ENCODE results near the gene JAZF1. TPM values are rescaled to one million over a fixed set of nuclear protein-coding genes. Genes with fewer than 3 reads are reported as not detected.

The JAZF1 gene
- total RNA-seq, 1 donor from 2014 or later: 36.1 TPM

DNA sequence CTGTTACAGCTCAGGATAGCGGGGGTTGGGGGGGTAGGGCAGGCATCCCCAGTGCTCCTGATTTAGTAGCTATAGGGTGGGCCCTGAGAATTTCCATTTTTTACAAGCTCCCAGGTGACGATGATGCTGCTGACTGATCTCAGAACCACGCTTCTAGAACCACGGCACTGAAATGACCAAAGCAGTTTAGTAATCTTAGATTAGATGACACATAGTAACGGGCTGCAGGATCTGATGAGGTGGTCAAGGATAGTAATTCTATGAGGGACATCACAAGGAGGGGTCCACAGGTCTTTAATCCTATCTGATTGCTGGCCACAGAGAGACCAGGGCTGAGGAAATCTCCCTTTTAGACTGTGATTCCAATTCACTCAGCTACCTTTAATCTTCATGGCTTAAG, 167.2 kb downstream of the JAZF1 start:
- TF ChIP-seq, protein P1, sequence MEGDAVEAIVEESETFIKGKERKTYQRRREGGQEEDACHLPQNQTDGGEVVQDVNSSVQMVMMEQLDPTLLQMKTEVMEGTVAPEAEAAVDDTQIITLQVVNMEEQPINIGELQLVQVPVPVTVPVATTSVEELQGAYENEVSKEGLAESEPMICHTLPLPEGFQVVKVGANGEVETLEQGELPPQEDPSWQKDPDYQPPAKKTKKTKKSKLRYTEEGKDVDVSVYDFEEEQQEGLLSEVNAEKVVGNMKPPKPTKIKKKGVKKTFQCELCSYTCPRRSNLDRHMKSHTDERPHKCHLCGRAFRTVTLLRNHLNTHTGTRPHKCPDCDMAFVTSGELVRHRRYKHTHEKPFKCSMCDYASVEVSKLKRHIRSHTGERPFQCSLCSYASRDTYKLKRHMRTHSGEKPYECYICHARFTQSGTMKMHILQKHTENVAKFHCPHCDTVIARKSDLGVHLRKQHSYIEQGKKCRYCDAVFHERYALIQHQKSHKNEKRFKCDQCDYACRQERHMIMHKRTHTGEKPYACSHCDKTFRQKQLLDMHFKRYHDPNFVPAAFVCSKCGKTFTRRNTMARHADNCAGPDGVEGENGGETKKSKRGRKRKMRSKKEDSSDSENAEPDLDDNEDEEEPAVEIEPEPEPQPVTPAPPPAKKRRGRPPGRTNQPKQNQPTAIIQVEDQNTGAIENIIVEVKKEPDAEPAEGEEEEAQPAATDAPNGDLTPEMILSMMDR (IDR thresholded peaks at IDR 0.05): no peak
- TF ChIP-seq POLR2AphosphoS5 (IDR thresholded peaks at IDR 0.05; ENCODE audit: insufficient read depth in 1 of 2, low read depth in 1 of 2) (no peak), POLR2A (IDR thresholded peaks at IDR 0.05) (no peak)
- Histone ChIP-seq H3K9me3 (no peaks in the 10 kb centered on the region), H3K36me3 (no peaks in the 10 kb centered on the region), H3K27ac (no peak overlapping the region), H3K4me3 (no peak overlapping the region), H3K27me3 (no peaks in the 10 kb centered on the region), H3K4me1 (peaks cover 12% of the 10 kb centered on the region)
- intact Hi-C loops (cut with DNase I): no loop called here
- DNase-seq (ENCODE audit: extremely low spot score in 2 of 2): no peak

DNA sequence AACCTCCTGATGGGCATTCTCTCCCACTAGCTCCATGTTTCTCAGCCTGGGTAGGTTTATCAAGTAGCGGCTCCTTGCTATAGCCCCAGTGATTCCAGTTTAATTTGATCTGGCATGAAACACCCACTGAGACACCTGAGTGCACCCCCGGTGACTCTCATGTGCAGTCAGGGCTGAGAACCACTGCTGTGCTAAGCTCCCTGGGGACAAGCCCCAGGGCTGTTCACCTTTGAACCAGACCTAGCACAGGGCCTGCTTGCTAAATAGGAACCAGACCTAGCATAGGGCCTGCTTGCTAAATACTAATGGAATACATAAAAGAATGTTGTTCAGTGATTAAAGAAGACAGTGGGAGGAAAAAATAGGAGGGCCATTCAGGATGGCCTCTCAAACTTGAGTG, 167.6 kb downstream of the JAZF1 start:
- intact Hi-C loops (cut with DNase I): no loop called here
- Histone ChIP-seq H3K27ac (no peak overlapping the region), H3K4me1 (peaks cover 8% of the 10 kb centered on the region), H3K36me3 (no peaks in the 10 kb centered on the region), H3K27me3 (no peaks in the 10 kb centered on the region), H3K9me3 (no peaks in the 10 kb centered on the region), H3K4me3 (no peak overlapping the region)
- TF ChIP-seq POLR2A (IDR thresholded peaks at IDR 0.05): no peak
- no peak for TF ChIP-seq POLR2AphosphoS5 (IDR thresholded peaks at IDR 0.05; ENCODE audit: insufficient read depth in 1 of 2, low read depth in 1 of 2)
- TF ChIP-seq, protein P1 (IDR thresholded peaks at IDR 0.05): no peak
- no peak for DNase-seq (ENCODE audit: extremely low spot score in 2 of 2)

DNA sequence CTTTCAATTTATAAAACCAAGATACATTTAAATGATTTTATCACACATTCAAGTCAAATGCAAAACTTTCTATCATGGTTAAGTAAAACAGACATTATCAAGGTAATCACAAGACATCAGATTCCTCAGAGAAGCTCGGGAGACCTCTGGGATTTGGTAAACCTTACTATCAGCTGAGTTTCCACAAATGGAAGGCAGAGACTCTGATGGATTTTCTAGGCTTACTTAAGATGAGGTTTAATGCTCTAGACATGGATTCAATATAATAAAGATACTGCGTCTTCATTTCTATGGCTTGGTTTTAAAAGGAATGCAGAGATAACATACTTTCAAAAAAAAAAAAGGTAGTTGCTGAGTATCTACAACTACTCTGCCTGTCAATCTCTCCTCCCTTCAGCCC, 171.7 kb downstream of the JAZF1 start:
- no peak for DNase-seq (ENCODE audit: extremely low spot score in 2 of 2)
- Histone ChIP-seq H3K9me3 (no peaks in the 10 kb centered on the region), H3K36me3 (no peaks in the 10 kb centered on the region), H3K4me3 (no peak overlapping the region), H3K27me3 (no peaks in the 10 kb centered on the region), H3K27ac (no peak overlapping the region), H3K4me1 (peaks cover 21% of the 10 kb centered on the region)
- TF ChIP-seq POLR2AphosphoS5 (IDR thresholded peaks at IDR 0.05; ENCODE audit: insufficient read depth in 1 of 2, low read depth in 1 of 2) (no peak), POLR2A (IDR thresholded peaks at IDR 0.05) (no peak)
- TF ChIP-seq, protein P1 (IDR thresholded peaks at IDR 0.05): no peak
- intact Hi-C loops (cut with DNase I): no loop called here

GRCh38 chr7:28008171-28008570, 172.4 kb downstream of the JAZF1 start:
- Histone ChIP-seq H3K36me3 (no peaks in the 10 kb centered on the region), H3K9me3 (no peaks in the 10 kb centered on the region), H3K4me3 (no peak overlapping the region), H3K27me3 (no peaks in the 10 kb centered on the region), H3K4me1 (peaks cover 17% of the 10 kb centered on the region), H3K27ac (no peak overlapping the region)
- no peak for TF ChIP-seq POLR2AphosphoS5 (IDR thresholded peaks at IDR 0.05; ENCODE audit: insufficient read depth in 1 of 2, low read depth in 1 of 2)
- TF ChIP-seq POLR2A (IDR thresholded peaks at IDR 0.05): no peak
- TF ChIP-seq, protein P1 (IDR thresholded peaks at IDR 0.05): no peak
- no peak for DNase-seq (ENCODE audit: extremely low spot score in 2 of 2)
- intact Hi-C loops (cut with DNase I): no loop called here

GRCh38 chr7:28006491-28006890, 174.1 kb downstream of the JAZF1 start:
- no peaks in the 10 kb centered on the region for H3K27me3 ChIP-seq
- no peaks in the 10 kb centered on the region for H3K36me3 ChIP-seq
- H3K4me1 ChIP-seq: peaks cover 19% of the 10 kb centered on the region
- no peak for DNase-seq (ENCODE audit: extremely low spot score in 2 of 2)
- TF ChIP-seq POLR2A (IDR thresholded peaks at IDR 0.05) (no peak), POLR2AphosphoS5 (IDR thresholded peaks at IDR 0.05; ENCODE audit: insufficient read depth in 1 of 2, low read depth in 1 of 2) (no peak)
- TF ChIP-seq, protein P1 (IDR thresholded peaks at IDR 0.05): no peak
- no peak overlapping the region for H3K4me3 ChIP-seq
- intact Hi-C loops (cut with DNase I): no loop called here
- no peak overlapping the region for H3K27ac ChIP-seq
- no peaks in the 10 kb centered on the region for H3K9me3 ChIP-seq
